K562 (cell line): ENCODE data around the gene ELL3. TPM values are rescaled to one million over a fixed set of nuclear protein-coding genes. Genes with fewer than 3 reads are reported as not detected.
A peak's percentile ranks its signal among the peaks of the same experiment; 100 is the strongest.

ENCODE experiments used
- BDP1 ChIP-seq: IDR thresholded peaks from 3 replicates; pipeline ENCODE4 v1.6.1; 2011; ENCODE audit not compliant: insufficient read length, insufficient read depth
- CEBPB ChIP-seq: fragments of 450-650 bp; IDR thresholded peaks from 2 replicates; pipeline ENCODE4 v1.6.1; 2016; ENCODE audit warnings: missing genetic modification characterization, missing compliant biosample characterization
- CEBPZ ChIP-seq: fragments of 150-350 bp; IDR thresholded peaks from 2 replicates; pipeline ENCODE4 v1.6.1; 2014; ENCODE audit warnings: low read depth, mild to moderate bottlenecking, low read length, borderline replicate concordance
- ERF ChIP-seq: fragments of 450-650 bp; formaldehyde crosslinking; IDR thresholded peaks from 2 replicates; pipeline ENCODE4 v1.4.0; 2020; ENCODE audit warnings: mild to moderate bottlenecking, mixed read lengths
- FOXA3 ChIP-seq, 2 experiments: fragments of 450-650 bp in 1 of 2; sonication (generic) in 1 of 2; formaldehyde crosslinking; IDR thresholded peaks in 1 of 2; conservative IDR thresholded peaks in 1 of 2; 2 replicates each; pipeline versions ENCODE4 v1.4.0 to v1.8.0; 2020 to 2022; ENCODE audit warnings: mild to moderate bottlenecking in 2 of 2, missing genetic modification reagents in 1 of 2
- FOXK2 ChIP-seq, 2 experiments: fragments of 450-650 bp; IDR thresholded peaks in 1 of 2; conservative IDR thresholded peaks in 1 of 2; 2 replicates each; pipeline ENCODE4 v1.6.1; 2016; ENCODE audit warnings: low read depth in 2 of 2, mild to moderate bottlenecking in 1 of 2
- HDAC8 ChIP-seq: fragments of 450-650 bp; IDR thresholded peaks from 2 replicates; pipeline ENCODE4 v1.6.1; 2016; ENCODE audit warnings: mild to moderate bottlenecking, missing genetic modification characterization, moderate library complexity, missing compliant biosample characterization
- KDM1A ChIP-seq, 2 experiments: fragments of 450-650 bp; IDR thresholded peaks; 2 replicates each; pipeline ENCODE4 v1.6.1; 2016; ENCODE audit warnings: mild to moderate bottlenecking in 2 of 2
- NCOR1 ChIP-seq: fragments of 450-650 bp; IDR thresholded peaks from 2 replicates; pipeline ENCODE4 v1.6.1; 2016; ENCODE audit warnings: mild to moderate bottlenecking, moderate library complexity
- SMC3 ChIP-seq: conservative IDR thresholded peaks from 2 replicates; pipeline ENCODE4 v1.6.1; 2011; ENCODE audit warnings: low read depth, low read length, improper control_type of control experiment; ENCODE audit not compliant: insufficient read depth
- SOX6 ChIP-seq: fragments of 450-650 bp; IDR thresholded peaks from 2 replicates; pipeline ENCODE4 v1.6.1; 2014; ENCODE audit warnings: mild to moderate bottlenecking
- STAT5A ChIP-seq: IDR thresholded peaks from 2 replicates; pipeline ENCODE4 v1.6.1; 2012; ENCODE audit warnings: low read length, inconsistent platforms, borderline replicate concordance
- TEAD4 ChIP-seq, 2 experiments: sonication (generic) in 1 of 2; formaldehyde crosslinking in 1 of 2; IDR thresholded peaks; 2 replicates each; pipeline versions ENCODE4 v1.6.1 to v1.8.0; 2012 to 2022; ENCODE audit warnings: borderline replicate concordance in 1 of 2, inconsistent platforms in 1 of 2, low read length in 1 of 2, mild to moderate bottlenecking in 1 of 2, missing genetic modification reagents in 1 of 2
- ZNF23 ChIP-seq: fragments of 250-450 bp; sonication (Bioruptor Pico); IDR thresholded peaks from 2 replicates; pipeline ENCODE4 v1.4.0; 2020; ENCODE audit warnings: mild to moderate bottlenecking
- ZNF274 ChIP-seq: IDR thresholded peaks from 2 replicates; pipeline ENCODE4 v1.6.1; 2011; ENCODE audit warnings: low read depth, mild to moderate bottlenecking, low read length, moderate library complexity, borderline replicate concordance
- ZNF324 ChIP-seq: fragments of 250-450 bp; sonication (Bioruptor Pico); IDR thresholded peaks from 2 replicates; pipeline ENCODE4 v1.4.0; 2020; ENCODE audit warnings: mild to moderate bottlenecking
- polyA plus RNA-seq, 8 experiments: library from polyadenylated mRNA; depleted of rRNA in 4 of 8; stranded (reverse) in 5 of 8; unstranded in 3 of 8; fragments of >200 nt; fragmentation: Nextera tagmentation in 2 of 8; fragmentation: Illumina TruSeq in 1 of 8; extraction: Ambion mirVana in 2 of 8; extraction: Trizol in 1 of 8; gene quantifications; 2 replicates each; pipeline versions ENCODE4 v1.2.1 to v1.2.3, GENCODE V29; 2011 to 2014; ENCODE audit warnings: inconsistent platforms in 1 of 8, missing spikeins in 1 of 8
- total RNA-seq, 7 experiments: library from RNA; depleted of rRNA in 6 of 7; stranded (reverse); fragments of >200 nt in 6 of 7; fragmentation: Illumina TruSeq in 2 of 7; extraction: Trizol in 2 of 7; gene quantifications; 2 replicates each; pipeline versions ENCODE4 v1.2.1 to v1.2.3, GENCODE V29; 2011 to 2021; ENCODE audit warnings: low replicate concordance in 1 of 7
- TF ChIP-seq, protein P1 (sequence below): fragments of 450-650 bp; formaldehyde crosslinking; IDR thresholded peaks from 2 replicates; pipeline ENCODE4 v1.4.0; 2022; ENCODE audit warnings: mild to moderate bottlenecking, moderate library complexity
- TF ChIP-seq, protein P2 (sequence below): fragments of 450-650 bp; IDR thresholded peaks from 2 replicates; pipeline ENCODE4 v1.6.1; 2016; ENCODE audit warnings: borderline replicate concordance
- TF ChIP-seq, protein P3 (sequence below), 2 experiments: fragments of 450-650 bp; IDR thresholded peaks; 2 replicates each; pipeline ENCODE4 v1.6.1; 2016

ELL3 gene
- total and polyA plus RNA-seq, 9 of the 15 experiments (the other 6 are each of a cell fraction or from before 2014, with no cell fraction given): 0.80 to 5.2 (median 2.6) TPM

DNA sequence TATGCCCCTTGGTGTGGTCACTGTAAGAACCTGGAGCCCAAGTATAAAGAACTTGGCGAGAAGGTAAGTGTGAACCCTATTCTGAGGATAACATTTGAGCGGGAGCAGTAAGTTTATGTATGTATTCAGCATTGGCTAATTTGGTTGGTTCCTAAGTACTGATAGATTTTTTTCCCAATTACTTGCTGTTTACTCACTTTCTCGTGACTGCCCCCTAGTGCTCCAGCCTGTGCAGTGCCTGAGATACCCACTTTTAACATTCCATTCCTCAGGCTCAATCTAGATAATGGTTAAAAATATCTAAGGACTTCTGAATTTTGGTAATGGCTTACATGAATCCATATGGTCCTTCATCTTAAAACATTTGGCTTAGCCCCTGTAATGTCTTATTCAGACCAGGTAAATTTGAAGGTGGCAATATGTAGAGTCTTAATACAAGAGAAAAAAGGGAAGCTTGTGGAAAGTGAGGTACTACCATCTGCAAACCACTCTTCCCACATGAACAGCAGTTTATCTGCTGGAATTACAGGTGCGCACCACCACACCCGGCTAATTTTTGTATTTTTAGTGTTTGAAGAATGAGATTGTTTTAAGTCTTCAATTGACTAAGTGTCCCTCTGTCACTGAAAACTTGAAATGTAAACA, 7.1 kb downstream of the ELL3 start (continued):
- TF ChIP-seq, protein P1, sequence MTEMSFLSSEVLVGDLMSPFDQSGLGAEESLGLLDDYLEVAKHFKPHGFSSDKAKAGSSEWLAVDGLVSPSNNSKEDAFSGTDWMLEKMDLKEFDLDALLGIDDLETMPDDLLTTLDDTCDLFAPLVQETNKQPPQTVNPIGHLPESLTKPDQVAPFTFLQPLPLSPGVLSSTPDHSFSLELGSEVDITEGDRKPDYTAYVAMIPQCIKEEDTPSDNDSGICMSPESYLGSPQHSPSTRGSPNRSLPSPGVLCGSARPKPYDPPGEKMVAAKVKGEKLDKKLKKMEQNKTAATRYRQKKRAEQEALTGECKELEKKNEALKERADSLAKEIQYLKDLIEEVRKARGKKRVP (CRISPR knock-in tag): no peak
- no peak for TF ChIP-seq KDM1A (IDR thresholded peaks at IDR 0.05)
- peak; percentile 45 for TF ChIP-seq TEAD4 (IDR thresholded peaks at IDR 0.05; ENCODE audit: low read length)
- TF ChIP-seq TEAD4 (CRISPR knock-in tag; IDR thresholded peaks at IDR 0.05; ENCODE audit: borderline replicate concordance): no peak
- no peak for TF ChIP-seq BDP1
- no peak for TF ChIP-seq ZNF23
- TF ChIP-seq SOX6: no peak; the same call in 1 of the 2 replicates
- TF ChIP-seq NCOR1: no peak
- TF ChIP-seq CEBPZ: no peak
- TF ChIP-seq ZNF274: no peak
- no peak for TF ChIP-seq CEBPB (tag)
- TF ChIP-seq FOXK2 (conservative IDR thresholded peaks at IDR 0.05 in 1 of 2, IDR thresholded peaks at IDR 0.05 in 1 of 2; ENCODE audit: low read depth in 2 of 2): peak; percentile 18 to 60; a peak in 2 of 4 replicates
- no peak for TF ChIP-seq ZNF324
- TF ChIP-seq, protein P2, sequence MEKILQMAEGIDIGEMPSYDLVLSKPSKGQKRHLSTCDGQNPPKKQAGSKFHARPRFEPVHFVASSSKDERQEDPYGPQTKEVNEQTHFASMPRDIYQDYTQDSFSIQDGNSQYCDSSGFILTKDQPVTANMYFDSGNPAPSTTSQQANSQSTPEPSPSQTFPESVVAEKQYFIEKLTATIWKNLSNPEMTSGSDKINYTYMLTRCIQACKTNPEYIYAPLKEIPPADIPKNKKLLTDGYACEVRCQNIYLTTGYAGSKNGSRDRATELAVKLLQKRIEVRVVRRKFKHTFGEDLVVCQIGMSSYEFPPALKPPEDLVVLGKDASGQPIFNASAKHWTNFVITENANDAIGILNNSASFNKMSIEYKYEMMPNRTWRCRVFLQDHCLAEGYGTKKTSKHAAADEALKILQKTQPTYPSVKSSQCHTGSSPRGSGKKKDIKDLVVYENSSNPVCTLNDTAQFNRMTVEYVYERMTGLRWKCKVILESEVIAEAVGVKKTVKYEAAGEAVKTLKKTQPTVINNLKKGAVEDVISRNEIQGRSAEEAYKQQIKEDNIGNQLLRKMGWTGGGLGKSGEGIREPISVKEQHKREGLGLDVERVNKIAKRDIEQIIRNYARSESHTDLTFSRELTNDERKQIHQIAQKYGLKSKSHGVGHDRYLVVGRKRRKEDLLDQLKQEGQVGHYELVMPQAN: no peak
- peak; percentile 62 to 80; a peak in 3 of 4 replicates for TF ChIP-seq FOXA3 (CRISPR knock-in tag; conservative IDR thresholded peaks at IDR 0.05 in 1 of 2, IDR thresholded peaks at IDR 0.05 in 1 of 2)
- 0 out of 2 replicates have a peak, but pooled peaks have one; percentile 28 for TF ChIP-seq SMC3
- no peak for TF ChIP-seq HDAC8
- no peak for TF ChIP-seq ERF (CRISPR knock-in tag)
- TF ChIP-seq, protein P3, sequence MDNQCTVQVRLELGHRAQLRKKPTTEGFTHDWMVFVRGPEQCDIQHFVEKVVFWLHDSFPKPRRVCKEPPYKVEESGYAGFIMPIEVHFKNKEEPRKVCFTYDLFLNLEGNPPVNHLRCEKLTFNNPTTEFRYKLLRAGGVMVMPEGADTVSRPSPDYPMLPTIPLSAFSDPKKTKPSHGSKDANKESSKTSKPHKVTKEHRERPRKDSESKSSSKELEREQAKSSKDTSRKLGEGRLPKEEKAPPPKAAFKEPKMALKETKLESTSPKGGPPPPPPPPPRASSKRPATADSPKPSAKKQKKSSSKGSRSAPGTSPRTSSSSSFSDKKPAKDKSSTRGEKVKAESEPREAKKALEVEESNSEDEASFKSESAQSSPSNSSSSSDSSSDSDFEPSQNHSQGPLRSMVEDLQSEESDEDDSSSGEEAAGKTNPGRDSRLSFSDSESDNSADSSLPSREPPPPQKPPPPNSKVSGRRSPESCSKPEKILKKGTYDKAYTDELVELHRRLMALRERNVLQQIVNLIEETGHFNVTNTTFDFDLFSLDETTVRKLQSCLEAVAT (IDR thresholded peaks at IDR 0.05): no peak
- no peak for TF ChIP-seq STAT5A
